Right lobe of liver (tissue), 4 donors: ENCODE results near the gene FAS.

Experiments used
- POLR2A ChIP-seq: fragments of 450-650 bp; IDR thresholded peaks from one replicate; pipeline ENCODE4 v1.6.1; 2017; ENCODE audit warnings: antibody characterized with exemption, mild to moderate bottlenecking
- TF ChIP-seq, protein P1 (sequence below), 4 donors: fragments of 200-600 bp in 3 of 4; fragments of 450-650 bp in 1 of 4; IDR thresholded peaks; one replicate each; pipeline versions ENCODE4 v1.5.1 to v1.8.0; 2016 to 2022; ENCODE audit warnings: antibody characterized with exemption in 4 of 4, mild to moderate bottlenecking in 2 of 4
- donor health status: DM: no; HTN: no; CAD: no.
- donor health status: DM: no; HTN: no; CAD: no.
- donor health status: DM: no; HTN: yes; CAD: no.

DNA sequence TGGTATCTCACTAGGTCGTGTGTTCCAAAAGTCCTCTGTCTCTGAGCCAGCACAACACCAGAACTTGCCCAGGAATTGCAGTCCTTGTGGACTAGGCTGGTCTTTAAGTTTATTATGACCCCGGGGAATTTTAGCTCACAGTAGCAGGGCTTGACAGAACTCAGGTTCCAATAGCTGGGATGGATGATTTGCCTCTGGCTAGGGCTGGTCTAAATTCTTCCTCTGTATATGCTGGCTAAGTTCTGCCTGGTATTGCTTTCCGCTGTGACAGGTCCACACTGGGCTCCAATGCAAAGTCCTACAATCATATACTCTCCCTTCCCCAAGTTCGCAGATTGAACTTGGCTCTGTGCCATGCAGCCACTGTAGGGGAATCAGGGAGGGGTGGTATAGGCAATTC lies 52.5 kb downstream of the FAS start:
- TF ChIP-seq, protein P1, sequence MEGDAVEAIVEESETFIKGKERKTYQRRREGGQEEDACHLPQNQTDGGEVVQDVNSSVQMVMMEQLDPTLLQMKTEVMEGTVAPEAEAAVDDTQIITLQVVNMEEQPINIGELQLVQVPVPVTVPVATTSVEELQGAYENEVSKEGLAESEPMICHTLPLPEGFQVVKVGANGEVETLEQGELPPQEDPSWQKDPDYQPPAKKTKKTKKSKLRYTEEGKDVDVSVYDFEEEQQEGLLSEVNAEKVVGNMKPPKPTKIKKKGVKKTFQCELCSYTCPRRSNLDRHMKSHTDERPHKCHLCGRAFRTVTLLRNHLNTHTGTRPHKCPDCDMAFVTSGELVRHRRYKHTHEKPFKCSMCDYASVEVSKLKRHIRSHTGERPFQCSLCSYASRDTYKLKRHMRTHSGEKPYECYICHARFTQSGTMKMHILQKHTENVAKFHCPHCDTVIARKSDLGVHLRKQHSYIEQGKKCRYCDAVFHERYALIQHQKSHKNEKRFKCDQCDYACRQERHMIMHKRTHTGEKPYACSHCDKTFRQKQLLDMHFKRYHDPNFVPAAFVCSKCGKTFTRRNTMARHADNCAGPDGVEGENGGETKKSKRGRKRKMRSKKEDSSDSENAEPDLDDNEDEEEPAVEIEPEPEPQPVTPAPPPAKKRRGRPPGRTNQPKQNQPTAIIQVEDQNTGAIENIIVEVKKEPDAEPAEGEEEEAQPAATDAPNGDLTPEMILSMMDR (IDR thresholded peaks at IDR 0.05), result no peak
- TF ChIP-seq POLR2A, result no peak
